Measurements from ENCODE around the gene ISOC2.
"Not testable (repeated sequence)": the region's sequence is repeated elsewhere in the genome, so short reads cannot be mapped to it uniquely, and the experiment has no call there.

GRCh38 chr19:55407550-55407799 is 54.0 kb downstream of the ISOC2 start, which contains the start of gene UBE2S:
- TF ChIP-seq BHLHE40 (IDR thresholded peaks at IDR 0.05; ENCODE audit: borderline replicate concordance); SP1 (IDR thresholded peaks at IDR 0.05); PKNOX1 (IDR thresholded peaks at IDR 0.05): not testable (repeated sequence)
